Activated CD4-positive, CD25-positive, alpha-beta regulatory T cell treated with anti-CD3 and anti-CD28 coated beads, Interleukin-2, amount 50 U/mL, for 16 hours (primary cell): ENCODE data around the gene TSN.
A peak's percentile ranks its signal among the peaks of the same experiment; 100 is the strongest.
"Not testable (repeated sequence)": the region's sequence is repeated elsewhere in the genome, so short reads cannot be mapped to it uniquely, and the experiment has no call there.

ENCODE experiments used
- DNase-seq: peaks from one replicate; pipeline ENCODE4 v3.0.0-alpha.2; 2020; ENCODE audit warnings: low read depth, low spot score

TSN gene

DNA sequence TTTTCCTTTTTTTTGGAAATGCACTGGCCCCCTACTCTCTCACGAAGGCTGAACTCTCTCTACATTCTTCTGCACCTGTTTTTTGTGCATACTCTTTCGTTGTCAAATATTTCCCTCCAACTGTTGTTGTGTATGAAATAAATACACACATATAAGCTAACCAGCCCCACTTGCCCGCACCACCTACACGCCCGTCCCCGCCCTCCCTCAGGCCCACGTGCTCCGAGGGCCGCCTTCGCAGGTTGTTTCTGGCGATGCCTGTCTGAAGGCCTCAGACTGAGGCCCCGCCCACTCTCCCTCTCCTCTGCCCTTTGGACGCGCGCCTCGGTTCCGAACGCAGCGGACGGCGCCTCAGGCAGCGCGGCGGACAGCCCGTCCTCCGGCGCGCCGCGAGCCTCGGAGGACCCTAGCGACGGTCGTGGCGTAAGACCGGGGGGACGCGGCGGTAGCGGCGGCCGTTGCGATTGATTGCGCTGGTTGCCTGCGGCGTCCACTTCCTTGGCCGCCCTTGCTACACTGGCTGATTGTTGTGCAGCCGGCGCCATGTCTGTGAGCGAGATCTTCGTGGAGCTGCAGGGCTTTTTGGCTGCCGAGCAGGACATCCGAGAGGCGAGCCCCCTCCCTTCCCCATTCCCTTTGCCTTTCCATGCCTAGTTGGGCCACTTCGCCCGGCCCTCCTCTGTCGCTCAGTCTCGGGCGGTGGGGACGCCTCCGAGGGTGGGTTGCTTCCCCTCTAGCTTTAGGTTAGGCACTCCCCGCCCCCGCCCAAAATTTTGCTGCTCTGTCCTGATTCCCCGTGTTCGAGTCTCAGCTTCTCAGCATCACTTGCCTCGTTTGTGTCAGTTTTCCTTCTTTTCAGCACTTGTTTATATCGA, at the start of gene TSN:
TSN (plus strand) TSS at position 415 of the 875 bp plus-strand sequence; CDS start at position 544, 129 bp downstream.
- DNase-seq = peak; percentile 96

- DNase-seq = no peak
These were observed 49.5 kb upstream of the TSN start for GRCh38 chr2:121705958-121706357.

DNA sequence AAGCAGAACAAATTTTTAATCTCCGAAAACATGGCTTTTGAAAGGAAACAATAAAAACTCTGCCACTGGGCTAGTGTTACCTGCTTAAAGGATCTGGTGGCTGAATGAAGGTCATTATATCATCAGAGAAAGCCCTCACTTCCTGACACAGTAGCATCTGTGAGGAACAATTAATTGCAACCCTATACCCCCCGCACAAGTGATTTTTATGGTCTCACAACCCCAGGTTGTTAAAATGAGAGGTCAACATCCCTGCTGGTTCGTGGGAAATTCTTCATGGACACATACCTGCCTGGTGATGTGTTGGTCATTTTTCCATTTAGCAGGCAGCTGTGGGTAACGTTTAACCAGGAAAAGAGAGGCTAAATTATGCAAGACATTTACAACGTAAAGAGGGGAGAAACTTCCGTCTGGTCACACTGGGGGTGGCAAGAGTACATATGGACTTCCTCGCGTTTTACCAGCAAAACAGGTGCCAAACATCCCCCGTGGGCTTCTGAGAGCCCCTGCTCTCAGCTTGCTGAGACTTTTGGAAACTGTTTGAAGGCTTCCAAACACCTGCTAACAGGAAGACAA, 48.0 kb upstream of the TSN start:
- DNase-seq = no peak

GRCh38 chr2:121707920-121708361, 47.5 kb upstream of the TSN start:
- no peak for DNase-seq

- DNase-seq = no peak
These were observed 45.5 kb upstream of the TSN start for GRCh38 chr2:121709776-121710469.

DNA sequence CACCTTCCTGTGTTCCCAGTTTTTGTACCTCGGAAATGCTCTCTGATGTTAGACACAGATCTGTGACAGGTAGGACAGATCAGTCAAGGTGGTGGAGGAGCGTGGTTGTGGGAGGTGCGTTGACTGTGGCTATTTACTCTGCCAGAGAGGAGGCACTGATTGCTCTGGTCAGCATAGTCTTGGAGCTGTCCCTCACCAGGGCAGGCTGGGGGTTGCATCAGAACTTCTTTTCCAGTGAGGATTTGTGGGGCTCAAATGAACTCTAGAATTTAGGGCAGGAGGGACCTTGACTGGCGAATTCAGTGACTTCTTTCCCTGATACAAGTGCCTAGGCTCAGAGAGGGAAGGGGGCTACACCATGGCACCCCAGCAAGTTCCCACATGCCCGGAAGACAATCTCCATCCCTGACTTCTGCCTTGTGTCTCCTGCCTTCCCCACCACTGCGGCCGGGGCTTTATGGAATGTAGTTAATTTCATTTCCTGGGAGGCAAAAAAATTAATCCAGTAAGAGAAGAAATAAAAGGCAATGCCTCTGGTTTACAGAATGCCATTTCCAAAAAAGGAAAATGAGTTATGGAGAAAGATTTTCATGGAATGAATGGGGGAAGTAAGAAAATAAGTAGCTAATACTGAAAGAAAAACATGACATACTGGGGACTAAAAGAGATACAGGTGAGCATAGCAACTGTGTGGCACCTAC, 44.8 kb upstream of the TSN start:
- no peak for DNase-seq

GRCh38 chr2:121711481-121711880, 44.0 kb upstream of the TSN start:
- not testable (repeated sequence) for DNase-seq

- no peak for DNase-seq
These were observed 39.3 kb upstream of the TSN start for GRCh38 chr2:121716126-121716525.

- DNase-seq = no peak
These were observed 37.9 kb upstream of the TSN start for GRCh38 chr2:121717529-121717928.

GRCh38 chr2:121721926-121722325, 33.5 kb upstream of the TSN start:
- DNase-seq = no peak

DNA sequence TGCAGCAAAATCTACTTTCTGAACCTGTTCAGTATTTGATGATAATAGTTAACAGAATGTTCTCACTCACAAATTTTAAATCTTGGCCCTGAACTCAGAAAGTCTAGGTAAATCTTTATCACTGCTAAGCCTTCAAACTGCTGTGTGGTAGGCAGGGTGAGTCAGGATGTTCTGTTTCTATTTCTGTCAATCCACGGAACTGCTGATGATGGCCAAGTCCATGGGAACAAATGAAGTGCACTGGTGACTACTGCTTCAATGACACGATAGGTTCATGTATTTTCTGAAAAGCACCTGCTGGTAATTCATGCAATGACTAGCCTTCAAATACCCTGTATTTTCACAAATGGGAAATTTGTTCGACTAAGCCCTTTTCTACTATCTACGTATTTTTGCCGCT, 33.0 kb upstream of the TSN start:
- no peak for DNase-seq

- no peak for DNase-seq
These were observed 32.1 kb upstream of the TSN start for GRCh38 chr2:121723316-121723715.

- no peak for DNase-seq
These were observed 28.1 kb upstream of the TSN start for GRCh38 chr2:121727332-121727731.

DNA sequence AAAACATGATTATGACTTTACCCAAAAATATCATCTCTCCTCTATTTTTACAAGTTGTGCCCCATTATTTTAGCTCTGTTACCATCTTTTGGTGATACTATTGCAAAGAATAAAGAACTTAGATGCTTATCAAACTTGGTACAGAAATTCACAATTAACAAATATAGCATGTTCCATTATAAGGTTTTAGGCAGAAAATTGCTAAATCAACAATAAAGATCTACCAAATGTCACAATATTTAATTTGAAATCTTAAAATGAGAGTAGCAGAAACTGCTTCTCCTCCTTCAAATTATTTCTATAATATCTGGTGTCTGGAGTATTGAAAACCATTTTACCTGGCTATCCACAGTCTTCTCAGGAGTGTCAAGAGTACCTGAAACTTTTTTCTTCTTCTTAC, 27.5 kb upstream of the TSN start:
- no peak for DNase-seq

- no peak for DNase-seq
These were observed 24.1 kb upstream of the TSN start for GRCh38 chr2:121731366-121731765.

- not testable (repeated sequence) for DNase-seq
These were observed 20.9 kb upstream of the TSN start for GRCh38 chr2:121734544-121734943.

DNA sequence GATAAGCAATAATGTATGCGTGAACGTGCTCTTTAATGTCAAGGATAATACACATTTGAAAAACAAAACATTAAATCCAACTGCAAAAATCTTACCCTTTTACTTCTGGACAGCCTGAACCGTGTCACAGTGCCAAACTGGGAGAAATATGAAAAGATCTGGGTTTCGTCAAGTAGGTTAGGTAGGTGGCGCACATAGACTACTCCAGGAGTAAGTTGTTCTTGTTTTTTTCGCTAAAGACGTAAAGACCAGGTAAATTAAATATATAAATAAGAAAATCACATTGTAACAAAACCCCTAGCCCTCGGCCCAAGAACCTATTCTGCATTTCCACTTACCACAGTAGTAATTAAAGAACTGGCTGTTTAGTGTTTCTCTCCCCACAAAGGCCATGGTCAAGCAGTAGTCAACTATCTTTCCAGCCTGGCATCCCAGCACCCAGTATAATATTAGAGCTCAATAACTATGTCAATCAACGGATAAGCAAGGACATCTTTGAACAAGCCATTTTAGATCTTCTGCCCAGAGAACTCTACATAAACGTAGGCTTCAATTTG, 19.9 kb upstream of the TSN start:
- no peak for DNase-seq

GRCh38 chr2:121736140-121736461, 19.4 kb upstream of the TSN start:
- DNase-seq = no peak

DNA sequence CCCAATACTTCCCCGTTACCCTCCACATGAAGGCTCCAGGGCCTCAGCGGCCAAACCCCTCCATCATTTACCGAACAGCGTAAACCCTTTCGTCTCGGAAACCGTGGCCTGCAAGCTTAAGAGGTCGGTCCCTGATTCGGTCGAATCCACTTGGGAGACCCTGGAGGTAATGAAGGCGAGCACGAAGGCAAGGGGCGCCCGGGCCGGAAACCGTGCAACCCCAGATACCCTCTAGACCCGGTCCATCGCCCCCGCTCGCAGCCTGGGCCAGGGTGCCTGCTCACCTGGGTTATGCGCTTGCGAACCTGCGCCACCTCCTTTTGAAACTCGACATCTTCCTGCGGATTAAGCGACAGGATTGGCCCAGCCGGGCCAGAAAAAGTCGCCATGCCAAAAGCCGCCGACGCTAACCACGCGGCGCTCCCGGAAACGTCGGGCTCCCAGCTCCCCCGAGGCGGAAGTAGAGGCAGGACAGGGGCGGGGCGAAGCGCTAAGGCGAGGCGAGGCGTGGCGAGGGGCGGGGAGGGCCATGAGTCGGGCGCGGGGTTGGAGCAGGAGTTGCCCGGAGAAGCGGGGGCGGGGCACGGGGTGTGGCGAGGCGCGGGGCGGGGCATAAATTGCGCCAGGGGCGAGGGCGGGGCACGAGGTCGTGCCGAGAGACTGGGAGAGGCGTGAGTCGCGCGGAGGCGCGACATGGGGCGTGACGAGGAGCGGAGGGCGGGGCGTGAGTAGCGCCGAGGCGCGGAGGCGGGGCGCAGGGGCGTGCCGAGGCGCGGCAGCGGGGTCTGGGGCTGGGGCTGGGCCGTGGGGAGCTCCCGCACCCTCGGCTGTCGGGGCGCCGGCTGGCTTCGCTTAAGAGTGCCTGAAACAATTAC, 18.8 kb upstream of the TSN start, which contains the start of gene NIFK:
NIFK (minus strand) TSS at position 414 of the 875 bp plus-strand sequence; CDS start at position 389, 25 bp downstream.
- peak; percentile 100 for DNase-seq

DNA sequence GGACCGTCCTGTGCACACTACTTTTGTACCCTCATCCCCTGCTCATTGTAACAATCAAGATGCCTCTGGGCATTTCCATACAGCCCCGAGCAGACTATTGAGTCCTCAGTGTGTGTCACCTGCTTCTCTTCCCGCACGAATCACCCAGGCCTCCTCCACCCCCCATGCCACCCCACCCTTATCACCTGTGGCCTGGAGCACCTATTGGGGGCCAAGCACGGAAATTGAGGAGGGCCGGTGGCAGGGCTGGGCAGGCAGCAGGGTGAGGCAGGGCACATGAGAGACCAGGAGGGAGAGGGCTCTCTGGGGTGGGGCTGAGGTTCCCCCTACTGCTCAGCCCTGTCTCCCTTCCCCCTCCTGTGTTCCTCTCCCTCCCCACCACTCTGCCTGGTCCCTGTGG, 14.5 kb upstream of the TSN start:
- no peak for DNase-seq

- no peak for DNase-seq
These were observed 14.0 kb upstream of the TSN start for GRCh38 chr2:121741450-121741849.
